Measurements from ENCODE around the gene CFAP77.

DNA sequence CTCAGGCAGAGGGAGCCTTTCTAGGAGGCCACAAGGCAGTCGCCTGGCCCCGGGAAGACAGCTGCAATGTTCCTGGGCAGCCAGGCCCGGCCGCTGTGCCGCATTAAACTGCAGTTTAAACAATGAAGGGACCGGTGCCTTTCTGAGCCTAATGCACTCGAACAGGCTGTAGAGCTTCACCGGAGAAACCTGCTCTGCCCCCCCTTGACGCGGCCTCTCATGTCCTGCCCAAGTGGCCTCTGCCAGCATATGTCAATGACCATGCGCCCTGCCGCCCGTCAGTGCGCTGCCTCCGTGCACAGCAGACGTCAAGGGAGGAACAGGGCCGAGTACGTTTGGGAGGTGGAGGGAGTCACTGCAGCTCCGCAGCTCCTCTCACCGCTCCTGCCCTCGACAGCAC lies 133.9 kb downstream of the CFAP77 start:
- TF ChIP-seq, protein P1, sequence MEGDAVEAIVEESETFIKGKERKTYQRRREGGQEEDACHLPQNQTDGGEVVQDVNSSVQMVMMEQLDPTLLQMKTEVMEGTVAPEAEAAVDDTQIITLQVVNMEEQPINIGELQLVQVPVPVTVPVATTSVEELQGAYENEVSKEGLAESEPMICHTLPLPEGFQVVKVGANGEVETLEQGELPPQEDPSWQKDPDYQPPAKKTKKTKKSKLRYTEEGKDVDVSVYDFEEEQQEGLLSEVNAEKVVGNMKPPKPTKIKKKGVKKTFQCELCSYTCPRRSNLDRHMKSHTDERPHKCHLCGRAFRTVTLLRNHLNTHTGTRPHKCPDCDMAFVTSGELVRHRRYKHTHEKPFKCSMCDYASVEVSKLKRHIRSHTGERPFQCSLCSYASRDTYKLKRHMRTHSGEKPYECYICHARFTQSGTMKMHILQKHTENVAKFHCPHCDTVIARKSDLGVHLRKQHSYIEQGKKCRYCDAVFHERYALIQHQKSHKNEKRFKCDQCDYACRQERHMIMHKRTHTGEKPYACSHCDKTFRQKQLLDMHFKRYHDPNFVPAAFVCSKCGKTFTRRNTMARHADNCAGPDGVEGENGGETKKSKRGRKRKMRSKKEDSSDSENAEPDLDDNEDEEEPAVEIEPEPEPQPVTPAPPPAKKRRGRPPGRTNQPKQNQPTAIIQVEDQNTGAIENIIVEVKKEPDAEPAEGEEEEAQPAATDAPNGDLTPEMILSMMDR (IDR thresholded peaks at IDR 0.05), result no peak
- TF ChIP-seq POLR2AphosphoS5 (IDR thresholded peaks at IDR 0.05), result no peak
- no peak for TF ChIP-seq POLR2A (IDR thresholded peaks at IDR 0.05)

Data from transverse colon (tissue), 4 donors.